Measurements from ENCODE around the gene EMC10. TPM values are rescaled to one million over a fixed set of nuclear protein-coding genes. Genes with fewer than 3 reads are reported as not detected.
"Not testable (repeated sequence)": the region's sequence is repeated elsewhere in the genome, so short reads cannot be mapped to it uniquely, and the experiment has no call there.

EMC10 gene
- total and polyA plus RNA-seq, 4 donors, result 17.1 to 132 (median 40.5) TPM

GRCh38 chr19:50468818-50469217 is 7.5 kb upstream of the EMC10 start:
- WGBS, result 82% methylated on average over 6 of the region's 6 CpGs

GRCh38 chr19:50473336-50473735 is 3.0 kb upstream of the EMC10 start:
- H3K4me1 ChIP-seq (ENCODE audit: control insufficient read depth in 4 of 4, insufficient read depth in 4 of 4, low read length in 3 of 4), result peaks cover 4 to 19% (median 15%) of the 10 kb centered on the region in 4 donors
- DNase-seq (ENCODE audit: low spot score); H3K9ac ChIP-seq (ENCODE audit: low read depth in 1 of 2, low read length in 2 of 2); H3K9me3 ChIP-seq (ENCODE audit: control insufficient read depth in 4 of 4, low read length in 3 of 4); H3K27ac ChIP-seq (ENCODE audit: low read depth in 1 of 2, low read length in 2 of 2); H3K4me3 ChIP-seq (ENCODE audit: low read depth in 1 of 3, low read length in 3 of 3); H3K36me3 ChIP-seq (ENCODE audit: control insufficient read depth in 4 of 4, insufficient read depth in 3 of 4, low read depth in 1 of 4, low read length in 3 of 4); H3K27me3 ChIP-seq (ENCODE audit: control insufficient read depth in 4 of 4, insufficient read depth in 4 of 4, low read length in 3 of 4): not testable (repeated sequence)
- WGBS, result 77% methylated on average over 3 of the region's 3 CpGs

More at GRCh38 chr19:50468818-50469217, 7.5 kb upstream of the EMC10 start:
- Histone ChIP-seq H3K9me3 (ENCODE audit: control insufficient read depth in 4 of 4, low read length in 3 of 4) (no peaks in the 10 kb centered on the region), H3K4me3 (ENCODE audit: low read depth in 1 of 3, low read length in 3 of 3) (no peak overlapping the region), H3K36me3 (ENCODE audit: control insufficient read depth in 4 of 4, insufficient read depth in 3 of 4, low read depth in 1 of 4, low read length in 3 of 4) (no peaks in the 10 kb centered on the region), H3K4me1 (ENCODE audit: control insufficient read depth in 4 of 4, insufficient read depth in 4 of 4, low read length in 3 of 4) (no peaks in the 10 kb centered on the region), H3K27ac (ENCODE audit: low read depth in 1 of 2, low read length in 2 of 2) (no peak overlapping the region), H3K9ac (ENCODE audit: low read depth in 1 of 2, low read length in 2 of 2) (no peak overlapping the region), H3K27me3 (ENCODE audit: control insufficient read depth in 4 of 4, insufficient read depth in 4 of 4, low read length in 3 of 4) (no peaks in the 10 kb centered on the region)
- TF ChIP-seq FOXA2 (IDR thresholded peaks at IDR 0.05) (no peak), NR2F2 (IDR thresholded peaks at IDR 0.05) (no peak), RAD21 (IDR thresholded peaks at IDR 0.05) (peak in 1 of 2 donors; percentile 36)
- no peak for DNase-seq (ENCODE audit: low spot score)

GRCh38 chr19:50475101-50475568 is 1.2 kb upstream of the EMC10 start:
- 58% methylated on average over 12 of the region's 12 CpGs for WGBS
- no peak for DNase-seq (ENCODE audit: low spot score)
- H3K27ac ChIP-seq (ENCODE audit: low read depth in 1 of 2, low read length in 2 of 2), result no peak overlapping the region

More at GRCh38 chr19:50475101-50475568, 1.2 kb upstream of the EMC10 start:
- TF ChIP-seq TAF1 (conservative IDR thresholded peaks at IDR 0.05), result no peak
- no peak for TF ChIP-seq ATF3 (IDR thresholded peaks at IDR 0.05)
- no peak for TF ChIP-seq YY1 (IDR thresholded peaks at IDR 0.05)
- TF ChIP-seq FOXA2 (IDR thresholded peaks at IDR 0.05), result no peak
- TF ChIP-seq NR2F2 (IDR thresholded peaks at IDR 0.05), result peak; percentile 86
- TF ChIP-seq RXRA (IDR thresholded peaks at IDR 0.05), result peak; percentile 57 to 85
- no peak for TF ChIP-seq FOXA1 (IDR thresholded peaks at IDR 0.05)
- no peak for TF ChIP-seq REST (IDR thresholded peaks at IDR 0.05)
- no peak for TF ChIP-seq MAX (IDR thresholded peaks at IDR 0.05)
- peak; percentile 30 to 43 for TF ChIP-seq HNF4A (conservative IDR thresholded peaks at IDR 0.05)
- TF ChIP-seq CTCF (IDR thresholded peaks at IDR 0.05; ENCODE audit: low read depth, low read length, missing input control), result no peak
- no peak for TF ChIP-seq HNF4G (IDR thresholded peaks at IDR 0.05)
- TF ChIP-seq RAD21 (IDR thresholded peaks at IDR 0.05), result no peak
- TF ChIP-seq EGR1 (IDR thresholded peaks at IDR 0.05; ENCODE audit: low read depth in 2 of 2), result no peak
- TF ChIP-seq JUND (IDR thresholded peaks at IDR 0.05), result no peak
- no peak for TF ChIP-seq ZBTB33 (IDR thresholded peaks at IDR 0.05)
- no peak for TF ChIP-seq GABPA (IDR thresholded peaks at IDR 0.05 in 1 of 2, conservative IDR thresholded peaks at IDR 0.05 in 1 of 2)
- TF ChIP-seq SP1 (IDR thresholded peaks at IDR 0.05), result no peak
- Histone ChIP-seq H3K4me3 (ENCODE audit: low read depth in 1 of 3, low read length in 3 of 3) (no peak overlapping the region), H3K4me1 (ENCODE audit: control insufficient read depth in 4 of 4, insufficient read depth in 4 of 4, low read length in 3 of 4) (peaks cover 4 to 19% (median 15%) of the 10 kb centered on the region in 4 donors), H3K9ac (ENCODE audit: low read depth in 1 of 2, low read length in 2 of 2) (no peak overlapping the region), H3K36me3 (ENCODE audit: control insufficient read depth in 4 of 4, insufficient read depth in 3 of 4, low read depth in 1 of 4, low read length in 3 of 4) (peaks cover 0 to 13% (median 7%) of the 10 kb centered on the region in 4 donors), H3K9me3 (ENCODE audit: control insufficient read depth in 4 of 4, low read length in 3 of 4) (no peaks in the 10 kb centered on the region), H3K27me3 (ENCODE audit: control insufficient read depth in 4 of 4, insufficient read depth in 4 of 4, low read length in 3 of 4) (no peaks in the 10 kb centered on the region)
